GM18511 (cell line): ENCODE measurements around the gene HLA-DOA.

ENCODE experiments used
- ATAC-seq: cut with Tn5 transposase; IDR thresholded peaks from one replicate; pipeline ENCODE4 v1.9.1; 2021; ENCODE audit warnings: mild to moderate bottlenecking, moderate library complexity; ENCODE audit not compliant: unreplicated experiment

Gene HLA-DOA

GRCh38 chr6:32980488-32981038, 28.8 kb downstream of the HLA-DOA start:
- no peak for ATAC-seq

DNA sequence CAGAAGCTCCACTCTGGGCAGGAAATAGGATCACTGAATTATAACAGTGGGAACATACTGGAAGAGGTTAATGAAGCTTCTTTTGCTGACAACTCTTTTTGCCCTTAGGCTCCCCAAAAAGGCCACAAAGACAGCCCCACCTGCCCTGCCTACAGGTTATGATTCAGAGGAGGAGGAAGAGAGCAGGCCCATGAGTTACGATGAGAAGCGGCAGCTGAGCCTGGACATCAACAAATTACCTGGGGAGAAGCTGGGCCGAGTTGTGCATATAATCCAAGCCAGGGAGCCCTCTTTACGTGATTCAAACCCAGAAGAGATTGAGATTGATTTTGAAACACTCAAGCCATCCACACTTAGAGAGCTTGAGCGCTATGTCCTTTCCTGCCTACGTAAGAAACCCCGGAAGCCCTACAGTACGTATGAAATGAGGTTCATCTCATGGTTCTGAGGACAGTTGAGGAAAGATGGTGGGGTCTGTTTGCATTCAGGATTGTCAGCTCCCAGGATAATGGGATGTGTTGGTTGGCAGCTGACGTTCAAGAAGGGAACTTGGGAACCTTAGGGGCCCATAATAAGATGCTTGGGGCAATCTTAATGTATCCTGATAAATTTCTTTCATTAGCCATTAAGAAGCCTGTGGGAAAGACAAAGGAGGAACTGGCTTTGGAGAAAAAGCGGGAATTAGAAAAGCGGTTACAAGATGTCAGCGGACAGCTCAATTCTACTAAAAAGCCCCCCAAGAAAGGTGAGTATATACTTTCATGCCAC, 29.5 kb downstream of the HLA-DOA start:
- no peak for ATAC-seq

GRCh38 chr6:32977953-32978324, 31.5 kb downstream of the HLA-DOA start:
- no peak for ATAC-seq

DNA sequence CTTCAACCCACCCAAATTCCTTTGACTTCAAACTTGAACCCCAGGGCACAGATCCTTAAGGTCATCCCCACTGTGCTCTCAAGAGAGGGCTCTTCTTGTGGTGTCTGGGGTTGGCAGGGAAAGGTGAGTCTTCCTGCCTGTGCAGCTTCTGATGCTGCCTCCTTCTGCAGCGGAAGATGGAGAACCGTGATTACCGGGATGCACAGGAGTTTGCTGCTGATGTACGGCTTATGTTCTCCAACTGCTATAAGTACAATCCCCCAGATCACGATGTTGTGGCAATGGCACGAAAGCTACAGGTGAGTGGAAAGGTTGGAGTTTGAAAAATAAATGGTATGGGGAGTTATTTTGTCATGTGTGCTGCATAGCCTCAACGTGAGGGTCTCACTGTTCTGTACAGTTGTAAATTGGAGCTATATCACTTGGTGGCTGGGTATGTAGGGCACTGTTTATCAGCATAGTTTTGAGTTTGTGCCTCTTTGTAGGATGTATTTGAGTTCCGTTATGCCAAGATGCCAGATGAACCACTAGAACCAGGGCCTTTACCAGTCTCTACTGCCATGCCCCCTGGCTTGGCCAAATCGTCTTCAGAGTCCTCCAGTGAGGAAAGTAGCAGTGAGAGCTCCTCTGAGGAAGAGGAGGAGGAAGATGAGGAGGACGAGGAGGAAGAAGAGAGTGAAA, 32.0 kb downstream of the HLA-DOA start:
- no peak for ATAC-seq

DNA sequence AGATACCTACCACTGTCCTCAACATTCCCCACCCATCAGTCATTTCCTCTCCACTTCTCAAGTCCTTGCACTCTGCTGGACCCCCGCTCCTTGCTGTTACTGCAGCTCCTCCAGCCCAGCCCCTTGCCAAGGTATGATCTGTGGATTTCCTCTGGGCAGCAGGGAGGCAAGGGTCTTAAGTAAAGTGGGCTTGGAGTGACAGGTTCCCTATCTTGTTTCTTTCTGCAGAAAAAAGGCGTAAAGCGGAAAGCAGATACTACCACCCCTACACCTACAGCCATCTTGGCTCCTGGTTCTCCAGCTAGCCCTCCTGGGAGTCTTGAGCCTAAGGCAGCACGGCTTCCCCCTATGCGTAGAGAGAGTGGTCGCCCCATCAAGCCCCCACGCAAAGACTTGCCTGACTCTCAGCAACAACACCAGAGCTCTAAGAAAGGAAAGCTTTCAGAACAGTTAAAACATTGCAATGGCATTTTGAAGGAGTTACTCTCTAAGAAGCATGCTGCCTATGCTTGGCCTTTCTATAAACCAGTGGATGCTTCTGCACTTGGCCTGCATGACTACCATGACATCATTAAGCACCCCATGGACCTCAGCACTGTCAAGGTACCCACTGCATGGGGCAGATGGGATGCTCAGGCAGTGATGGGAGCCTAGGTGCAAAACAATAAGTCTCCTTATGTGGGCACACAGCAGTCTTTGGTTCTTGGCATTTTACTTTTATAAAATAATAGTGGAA, 32.9 kb downstream of the HLA-DOA start:
- no peak for ATAC-seq

DNA sequence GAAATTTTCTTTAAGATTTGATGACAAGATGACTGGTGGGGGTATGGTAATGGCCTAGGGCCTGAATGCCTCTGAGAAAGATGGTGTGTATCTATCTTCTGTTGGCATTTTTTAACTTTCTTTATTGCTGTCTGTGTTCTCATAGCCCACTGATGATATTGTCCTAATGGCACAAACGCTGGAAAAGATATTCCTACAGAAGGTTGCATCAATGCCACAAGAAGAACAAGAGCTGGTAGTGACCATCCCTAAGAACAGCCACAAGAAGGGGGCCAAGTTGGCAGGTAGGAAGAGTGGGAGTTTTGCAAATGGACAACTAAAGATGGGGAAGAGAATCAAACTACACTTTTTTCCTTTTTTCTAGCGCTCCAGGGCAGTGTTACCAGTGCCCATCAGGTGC, 33.5 kb downstream of the HLA-DOA start:
- no peak for ATAC-seq

- ATAC-seq, result no peak
Observed at GRCh38 chr6:32974541-32975308, 34.7 kb downstream of the HLA-DOA start.

DNA sequence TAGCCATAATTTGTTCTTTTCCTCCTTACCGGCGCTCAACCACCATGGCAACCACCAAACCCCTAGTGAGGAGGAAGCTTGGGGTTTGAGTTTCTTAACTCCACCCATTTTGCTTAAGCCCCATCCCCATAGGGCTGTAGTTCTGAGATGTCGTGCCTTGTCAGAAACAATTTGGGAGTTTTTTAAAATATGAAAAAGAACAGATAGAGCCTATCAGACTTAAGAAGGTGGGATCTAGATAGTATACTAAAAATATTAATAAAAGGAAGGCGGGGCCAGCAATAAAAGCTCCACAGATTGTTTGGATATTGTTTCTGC, 35.4 kb downstream of the HLA-DOA start:
- no peak for ATAC-seq

GRCh38 chr6:32973144-32974015, 36.0 kb downstream of the HLA-DOA start:
- ATAC-seq, result no peak

GRCh38 chr6:32972353-32973143, 36.8 kb downstream of the HLA-DOA start:
- ATAC-seq, result no peak

DNA sequence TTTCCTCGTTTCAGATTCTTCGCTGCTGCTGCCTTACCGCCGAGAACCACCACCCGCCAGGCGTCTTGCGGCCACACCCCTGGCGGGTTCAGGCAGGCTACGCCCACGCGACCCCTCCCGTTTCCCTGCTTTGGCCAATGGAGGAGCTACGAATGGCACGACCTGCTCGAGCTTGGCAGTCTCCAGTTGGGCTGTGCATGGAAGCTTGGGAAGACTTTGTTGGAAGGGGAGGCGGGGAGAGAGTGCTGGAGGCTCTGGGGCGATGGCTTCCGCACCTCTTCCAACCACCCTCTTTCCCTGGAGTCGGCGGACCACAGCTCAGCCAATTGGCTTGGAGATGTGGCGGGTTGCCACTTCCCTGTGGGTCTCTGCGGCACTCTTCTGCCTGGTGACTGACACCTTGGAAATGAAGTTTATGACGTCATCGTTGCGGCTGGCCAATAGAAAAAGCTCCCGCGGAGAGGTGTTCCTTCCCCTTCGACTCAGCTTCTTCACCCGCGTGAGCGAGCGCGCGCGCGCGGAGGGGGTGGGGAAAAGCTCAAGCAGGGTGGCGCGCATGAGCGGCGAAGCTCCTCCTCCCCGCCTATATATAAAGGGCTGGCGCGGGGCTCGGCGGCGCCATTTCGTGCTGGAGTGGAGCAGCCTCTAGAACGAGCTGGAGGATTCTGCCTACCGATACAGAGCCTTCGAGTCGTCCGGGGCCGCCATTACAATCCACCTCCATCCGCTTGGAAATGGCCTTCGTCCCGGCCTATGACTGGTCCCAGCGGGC, 37.6 kb downstream of the HLA-DOA start:
- peak; percentile 51 for ATAC-seq

GRCh38 chr6:32971242-32971580, 38.2 kb downstream of the HLA-DOA start:
- no peak for ATAC-seq

DNA sequence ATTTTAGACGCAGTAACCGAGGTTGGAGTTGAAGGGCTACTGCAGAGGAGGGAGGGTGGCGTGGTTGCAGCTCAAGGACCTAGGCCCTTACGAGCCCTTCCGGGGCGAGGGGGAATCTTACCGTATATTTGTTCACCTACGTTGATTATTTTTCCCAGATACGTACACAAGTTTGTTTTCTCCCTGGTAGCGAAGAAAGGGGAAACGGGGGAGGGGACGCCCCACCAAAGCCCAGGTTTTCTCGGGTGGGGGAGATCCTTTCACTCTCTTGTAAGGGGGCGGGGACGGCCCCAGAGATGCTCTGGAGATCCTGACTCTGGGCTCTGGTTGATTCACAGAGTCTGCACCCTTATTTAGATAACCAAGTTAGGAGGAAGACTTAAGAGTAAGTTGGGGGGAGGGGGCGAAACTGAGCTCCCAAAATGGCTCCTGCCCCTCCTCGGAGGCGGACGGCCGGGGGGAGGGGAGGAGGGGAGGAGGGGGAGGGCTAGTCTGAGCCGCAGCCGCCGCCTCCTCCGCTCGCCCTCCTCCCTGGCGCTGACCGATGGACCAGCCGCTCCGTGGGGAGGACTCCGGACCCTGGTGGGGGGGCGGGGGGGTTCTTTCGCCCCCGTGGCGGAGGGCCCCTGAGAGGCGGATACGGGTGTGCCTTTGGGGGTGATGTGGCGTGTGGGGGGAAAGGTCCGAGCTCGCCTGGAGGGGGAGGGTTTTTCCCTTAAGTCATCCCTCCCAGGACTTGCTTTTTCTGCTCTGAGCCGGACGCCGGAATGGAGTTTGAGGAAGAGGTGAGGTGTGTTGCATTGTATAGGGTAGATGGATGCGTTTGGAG, 38.8 kb downstream of the HLA-DOA start:
- ATAC-seq, result no peak

DNA sequence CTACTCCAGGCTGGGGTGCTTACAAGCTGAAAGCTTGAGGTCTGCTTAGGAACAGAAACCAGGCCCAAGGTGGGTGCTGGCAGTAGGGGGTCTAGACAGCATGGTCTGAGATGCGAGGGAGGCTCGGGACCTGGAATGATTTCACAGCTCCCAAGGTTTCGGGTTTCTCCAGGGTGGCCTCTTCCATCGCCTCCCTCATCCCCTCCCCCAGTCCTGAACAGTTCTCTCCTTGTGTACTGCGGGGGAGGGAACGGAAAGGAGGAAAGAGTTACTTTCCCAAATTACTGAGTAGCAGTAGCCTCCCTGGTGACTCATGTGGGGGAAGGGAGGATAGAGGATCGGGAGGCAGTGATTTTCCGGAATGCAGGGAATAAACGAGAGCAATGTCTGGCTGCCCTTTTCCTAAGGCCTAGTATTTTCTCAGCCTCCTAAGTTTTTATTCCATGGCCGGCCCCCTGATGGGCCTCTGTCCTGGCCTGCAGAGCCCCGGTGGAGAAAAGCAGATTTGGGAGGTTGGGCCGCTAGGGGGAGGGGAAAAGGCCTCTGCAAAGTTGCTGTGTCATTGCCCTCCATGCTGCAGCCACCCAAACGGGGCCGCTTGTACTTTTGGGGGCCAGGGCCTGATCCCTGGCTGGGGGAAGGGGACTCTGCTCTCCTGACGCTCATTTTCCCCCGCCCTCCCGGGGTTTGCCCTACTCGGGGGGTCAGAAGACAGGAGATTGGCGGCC, 39.5 kb downstream of the HLA-DOA start:
- ATAC-seq, result no peak

DNA sequence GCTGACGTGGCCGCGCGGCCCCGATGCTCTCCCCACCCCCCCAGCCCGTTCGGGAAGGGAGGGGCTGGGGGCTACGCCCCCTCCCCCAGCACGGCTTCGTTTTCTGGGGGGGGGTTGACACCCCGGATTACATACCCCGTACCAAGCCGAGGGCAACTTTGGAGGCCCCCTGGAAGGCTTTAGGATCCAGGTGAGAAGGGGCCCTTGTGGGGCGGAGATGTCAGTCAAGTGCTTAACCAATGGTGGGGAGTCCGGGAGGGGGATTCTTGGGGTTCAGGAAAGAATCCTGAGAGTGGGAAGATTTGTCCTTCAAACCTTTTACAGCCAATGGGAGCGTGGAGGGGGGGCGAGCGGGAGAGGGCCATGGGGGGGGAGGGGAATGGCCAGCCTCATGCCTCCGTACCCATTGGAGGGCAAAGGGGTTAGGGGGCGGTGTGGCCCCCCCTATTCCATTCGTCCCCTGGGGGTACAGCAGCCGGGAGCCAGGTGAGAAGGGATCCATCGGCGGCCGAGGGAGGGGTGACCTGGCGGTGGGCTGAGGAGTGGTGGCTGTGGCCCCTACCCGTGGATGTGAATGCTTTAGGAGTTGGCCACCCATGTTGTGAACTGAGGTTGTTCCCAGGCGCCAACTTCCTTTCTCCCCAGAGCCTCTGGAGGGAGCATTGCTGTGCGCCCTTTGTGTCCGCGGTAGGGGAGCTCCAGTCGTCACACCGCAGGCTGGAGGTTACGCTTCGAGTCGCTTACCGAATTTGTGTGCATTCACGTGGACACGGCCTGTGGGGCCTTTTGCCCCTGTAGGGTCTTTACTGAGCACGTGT, 40.3 kb downstream of the HLA-DOA start:
- no peak for ATAC-seq
